ENCODE data around the gene COL6A1.

COL6A1 gene

GRCh38 chr21:46037331-46038325 is 56.1 kb downstream of the COL6A1 start:
- TF ChIP-seq CTCF (IDR thresholded peaks at IDR 0.05; ENCODE audit: low read depth, low read length, poor library complexity, severe bottlenecking) (no peak), EZH2phosphoT487 (IDR thresholded peaks at IDR 0.05; ENCODE audit: borderline replicate concordance, low read length) (no peak)
- no peaks in the 10 kb centered on the region for H4K20me1 ChIP-seq (ENCODE audit: control insufficient read depth, insufficient read depth, low read depth, low read length)
- no peaks in the 10 kb centered on the region for H3K9me2 ChIP-seq (replicated peaks; ENCODE audit: control insufficient read depth, low read length)
- no peaks in the 10 kb centered on the region for H3K79me2 ChIP-seq (ENCODE audit: control insufficient read depth, low read length)
- H3K4me3 ChIP-seq (ENCODE audit: low read length), result no peak overlapping the region
- no peaks in the 10 kb centered on the region for H3K27me3 ChIP-seq (ENCODE audit: control insufficient read depth, low read length)
- no peaks in the 10 kb centered on the region for H3K4me1 ChIP-seq (ENCODE audit: control insufficient read depth, low read length)
- no peak overlapping the region for H3K27ac ChIP-seq (ENCODE audit: low read depth, low read length)
- no peaks in the 10 kb centered on the region for H3K36me3 ChIP-seq (ENCODE audit: control insufficient read depth, low read length)
- H3K4me2 ChIP-seq (ENCODE audit: low read length), result no peak overlapping the region
- H3K9me3 ChIP-seq (ENCODE audit: control insufficient read depth, insufficient read depth, low read length), result peaks cover 33% of the 10 kb centered on the region; the same call in 1 of the 2 replicates
- no peaks in the 10 kb centered on the region for H3F3A ChIP-seq (ENCODE audit: control insufficient read depth, insufficient read depth)

DNA sequence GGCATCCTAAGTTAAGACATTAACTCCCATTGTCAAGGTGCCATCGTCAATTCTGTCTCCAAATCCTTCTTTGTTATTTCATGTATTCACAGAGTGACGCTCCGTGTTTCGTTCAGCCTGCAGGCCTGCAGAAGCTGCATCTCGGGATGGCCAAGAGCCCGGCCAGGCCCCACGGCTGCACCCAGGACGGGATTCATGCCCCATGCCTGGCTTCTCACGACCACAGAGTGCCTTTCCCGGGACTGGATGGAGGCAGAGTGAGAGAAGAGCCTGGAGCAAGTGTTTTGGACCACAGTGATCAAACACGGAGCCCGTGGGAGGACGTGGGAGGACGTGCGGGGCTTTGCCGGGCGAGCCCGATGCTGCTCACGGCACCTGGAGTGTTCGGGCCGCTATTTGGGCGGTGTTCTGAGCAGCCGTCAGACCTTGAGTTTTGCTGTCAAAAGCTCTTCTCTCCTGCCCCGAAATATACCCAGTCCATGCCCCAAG is 56.8 kb downstream of the COL6A1 start:
- no peaks in the 10 kb centered on the region for H3F3A ChIP-seq (ENCODE audit: control insufficient read depth, insufficient read depth)
- TF ChIP-seq CTCF (IDR thresholded peaks at IDR 0.05; ENCODE audit: low read depth, low read length, poor library complexity, severe bottlenecking), result no peak
- no peaks in the 10 kb centered on the region for H3K9me2 ChIP-seq (replicated peaks; ENCODE audit: control insufficient read depth, low read length)
- no peaks in the 10 kb centered on the region for H3K4me1 ChIP-seq (ENCODE audit: control insufficient read depth, low read length)
- H3K9me3 ChIP-seq (ENCODE audit: control insufficient read depth, insufficient read depth, low read length), result peaks cover 33% of the 10 kb centered on the region; the same call in 1 of the 2 replicates
- no peaks in the 10 kb centered on the region for H3K79me2 ChIP-seq (ENCODE audit: control insufficient read depth, low read length)
- no peaks in the 10 kb centered on the region for H3K36me3 ChIP-seq (ENCODE audit: control insufficient read depth, low read length)
- H3K27me3 ChIP-seq (ENCODE audit: control insufficient read depth, low read length), result no peaks in the 10 kb centered on the region
- H4K20me1 ChIP-seq (ENCODE audit: control insufficient read depth, insufficient read depth, low read depth, low read length), result no peaks in the 10 kb centered on the region
- no peak overlapping the region for H3K27ac ChIP-seq (ENCODE audit: low read depth, low read length)
- no peak overlapping the region for H3K4me2 ChIP-seq (ENCODE audit: low read length)
- no peak overlapping the region for H3K4me3 ChIP-seq (ENCODE audit: low read length)

DNA sequence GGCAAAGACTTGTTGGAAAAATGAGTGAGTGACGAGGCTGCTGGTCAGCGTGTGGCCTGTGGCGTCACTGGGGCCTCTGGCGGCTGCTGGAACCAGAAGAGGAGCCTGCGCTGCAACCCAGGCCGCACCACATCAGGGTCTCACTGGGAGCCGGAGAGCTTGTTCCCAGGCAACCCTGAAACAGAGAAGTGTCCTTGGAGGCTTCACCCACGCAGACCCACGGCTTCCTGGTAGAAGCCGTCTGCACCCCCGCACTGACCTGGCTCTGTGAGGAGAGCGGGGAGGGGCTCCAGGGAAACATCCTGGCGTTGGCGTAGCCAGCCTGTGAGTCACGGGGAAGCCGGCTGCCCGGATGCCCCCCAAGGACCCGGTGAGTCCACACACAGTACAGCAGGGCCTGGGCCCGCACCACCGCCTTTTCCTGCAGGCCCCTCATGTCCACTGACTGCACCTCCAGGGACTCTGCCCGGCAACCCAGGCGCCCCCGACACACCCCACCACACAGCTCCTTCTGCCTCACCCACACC is 57.4 kb downstream of the COL6A1 start:
- H3F3A ChIP-seq (ENCODE audit: control insufficient read depth, insufficient read depth), result no peaks in the 10 kb centered on the region
- TF ChIP-seq CTCF (IDR thresholded peaks at IDR 0.05; ENCODE audit: low read depth, low read length, poor library complexity, severe bottlenecking), result no peak
- TF ChIP-seq EZH2phosphoT487 (IDR thresholded peaks at IDR 0.05; ENCODE audit: borderline replicate concordance, low read length), result no peak
- no peaks in the 10 kb centered on the region for H3K9me2 ChIP-seq (replicated peaks; ENCODE audit: control insufficient read depth, low read length)
- H3K4me1 ChIP-seq (ENCODE audit: control insufficient read depth, low read length), result no peaks in the 10 kb centered on the region
- H4K20me1 ChIP-seq (ENCODE audit: control insufficient read depth, insufficient read depth, low read depth, low read length), result no peaks in the 10 kb centered on the region
- no peaks in the 10 kb centered on the region for H3K36me3 ChIP-seq (ENCODE audit: control insufficient read depth, low read length)
- H3K4me3 ChIP-seq (ENCODE audit: low read length), result no peak overlapping the region
- no peaks in the 10 kb centered on the region for H3K27me3 ChIP-seq (ENCODE audit: control insufficient read depth, low read length)
- H3K4me2 ChIP-seq (ENCODE audit: low read length), result no peak overlapping the region
- H3K27ac ChIP-seq (ENCODE audit: low read depth, low read length), result no peak overlapping the region
- H3K9me3 ChIP-seq (ENCODE audit: control insufficient read depth, insufficient read depth, low read length), result peaks cover 33% of the 10 kb centered on the region; the same call in 1 of the 2 replicates
- no peaks in the 10 kb centered on the region for H3K79me2 ChIP-seq (ENCODE audit: control insufficient read depth, low read length)

All from DOHH2 (cell line).